ENCODE data around the gene RAB5IF. TPM values are rescaled to one million over a fixed set of nuclear protein-coding genes. Genes with fewer than 3 reads are reported as not detected.
A peak's percentile ranks its signal among the peaks of the same experiment; 100 is the strongest.

RAB5IF gene
- total RNA-seq, 4 donors from 2014 or later, result 56.9 to 105 (median 85.1) TPM

GRCh38 chr20:36569847-36570429 is 35.6 kb upstream of the RAB5IF start:
- WGBS, 2 donors, result 84 to 94% methylated on average over 7 of the region's 7 CpGs
- no peaks in the 10 kb centered on the region for H3K27me3 ChIP-seq
- intact Hi-C loops (cut with DNase I), result no loop called here

DNA sequence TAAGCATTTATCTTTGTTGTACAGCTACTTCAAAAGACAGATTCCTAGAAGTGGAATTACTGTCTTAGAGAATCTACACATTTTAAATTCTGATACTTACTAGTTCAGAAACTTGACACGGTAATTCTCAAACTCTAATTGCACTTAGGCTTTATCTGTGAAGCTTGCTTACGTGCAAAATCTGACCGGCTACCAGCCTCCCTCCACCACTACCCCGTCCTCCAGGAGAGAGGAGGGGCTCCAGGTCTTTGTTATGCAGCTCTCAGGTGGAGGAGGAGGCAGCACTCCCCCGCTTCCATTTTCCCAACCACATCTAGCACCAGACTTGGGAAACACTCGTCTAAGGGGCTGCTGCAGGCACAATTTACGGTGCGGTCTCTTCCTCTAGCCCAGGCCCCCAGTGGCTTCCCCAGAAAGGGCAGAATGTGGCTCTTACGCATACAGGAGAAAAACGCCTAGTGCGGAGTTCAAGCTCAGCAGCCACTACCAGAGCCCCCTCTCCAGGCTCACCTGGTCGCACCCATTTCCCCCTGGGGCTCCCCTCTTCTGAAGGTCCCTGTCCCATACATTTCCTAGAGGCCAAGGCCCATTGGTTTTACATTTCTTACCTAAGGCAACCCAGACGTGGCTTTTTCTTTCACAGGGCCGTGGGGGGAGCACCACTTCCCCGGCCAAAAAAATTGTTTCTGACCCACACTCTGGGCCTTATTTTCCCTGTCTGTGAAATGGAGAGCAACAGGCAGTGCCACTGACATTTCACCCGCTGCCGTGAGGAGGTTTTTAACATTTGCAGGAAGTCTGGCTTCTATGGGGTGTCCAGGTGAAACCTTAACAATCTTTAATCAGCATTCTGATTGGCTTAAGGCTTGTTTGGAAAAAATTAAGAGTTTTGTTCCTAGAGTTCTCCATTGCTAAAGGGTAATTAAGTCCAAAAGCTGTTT is 33.7 kb upstream of the RAB5IF start:
- H3K27ac ChIP-seq, result peak overlapping the region; percentile 73 to 98 (median 95)
- intact Hi-C loops (cut with DNase I), result no loop called here

More at GRCh38 chr20:36569847-36570429, 35.6 kb upstream of the RAB5IF start:
- H3K36me3 ChIP-seq, result no peaks in the 10 kb centered on the region
- no peak overlapping the region for H3K27ac ChIP-seq
- TF ChIP-seq CTCF (IDR thresholded peaks at IDR 0.05) (no peak), POLR2A (IDR thresholded peaks at IDR 0.05) (no peak)
- no peak for DNase-seq
- H3K4me1 ChIP-seq, result peaks cover 14 to 16% of the 10 kb centered on the region in 2 donors
- H3K9me3 ChIP-seq, result no peaks in the 10 kb centered on the region
- no peak overlapping the region for H3K4me3 ChIP-seq (replicated peaks in 1 of 3)

DNA sequence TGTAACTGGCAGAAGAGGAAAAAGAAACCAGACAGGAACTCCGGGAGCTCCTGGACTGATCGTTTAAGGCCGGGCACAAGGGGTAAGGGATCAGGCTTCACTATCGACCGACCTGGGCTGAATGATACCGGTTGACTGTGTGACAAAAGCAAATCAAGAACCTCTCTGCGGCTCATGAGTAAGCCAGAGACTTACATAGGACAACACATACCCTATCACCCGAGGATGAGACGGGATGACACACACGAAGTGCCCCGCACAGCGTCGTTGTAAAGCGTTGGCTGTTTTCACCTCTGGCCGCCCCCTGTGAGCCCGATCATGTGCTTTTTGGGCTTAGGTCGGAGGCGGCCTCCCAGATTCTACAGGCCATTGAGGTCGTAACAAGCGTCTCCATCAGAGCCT is 32.9 kb upstream of the RAB5IF start:
- H3K27ac ChIP-seq, result peak overlapping the region; percentile 73 to 98 (median 95)
- H3K27me3 ChIP-seq, result no peaks in the 10 kb centered on the region
- no peaks in the 10 kb centered on the region for H3K9me3 ChIP-seq
- no peaks in the 10 kb centered on the region for H3K36me3 ChIP-seq
- TF ChIP-seq CTCF (IDR thresholded peaks at IDR 0.05), result no peak
- no peak for TF ChIP-seq POLR2A (IDR thresholded peaks at IDR 0.05)
- H3K4me1 ChIP-seq, result peaks cover 31 to 34% of the 10 kb centered on the region in 2 donors
- peak; percentile 24 to 33 for DNase-seq
- WGBS, 2 donors, result 26 to 27% methylated on average over 15 to 20 of the region's 20 CpGs
- intact Hi-C loops (cut with DNase I), result no loop called here
- H3K4me3 ChIP-seq (replicated peaks in 1 of 3), result peak overlapping the region in 1 of 3 donors; percentile 68

More for the DNA sequence above, 33.7 kb upstream of the RAB5IF start:
- Histone ChIP-seq H3K4me3 (replicated peaks in 1 of 3) (no peak overlapping the region), H3K4me1 (peaks cover 31 to 34% of the 10 kb centered on the region in 2 donors), H3K36me3 (no peaks in the 10 kb centered on the region), H3K27me3 (no peaks in the 10 kb centered on the region), H3K9me3 (no peaks in the 10 kb centered on the region)
- no peak for DNase-seq
- 63 to 71% methylated on average over 15 to 17 of the region's 17 CpGs for WGBS, 2 donors
- no peak for TF ChIP-seq POLR2A (IDR thresholded peaks at IDR 0.05)
- no peak for TF ChIP-seq CTCF (IDR thresholded peaks at IDR 0.05)

DNA sequence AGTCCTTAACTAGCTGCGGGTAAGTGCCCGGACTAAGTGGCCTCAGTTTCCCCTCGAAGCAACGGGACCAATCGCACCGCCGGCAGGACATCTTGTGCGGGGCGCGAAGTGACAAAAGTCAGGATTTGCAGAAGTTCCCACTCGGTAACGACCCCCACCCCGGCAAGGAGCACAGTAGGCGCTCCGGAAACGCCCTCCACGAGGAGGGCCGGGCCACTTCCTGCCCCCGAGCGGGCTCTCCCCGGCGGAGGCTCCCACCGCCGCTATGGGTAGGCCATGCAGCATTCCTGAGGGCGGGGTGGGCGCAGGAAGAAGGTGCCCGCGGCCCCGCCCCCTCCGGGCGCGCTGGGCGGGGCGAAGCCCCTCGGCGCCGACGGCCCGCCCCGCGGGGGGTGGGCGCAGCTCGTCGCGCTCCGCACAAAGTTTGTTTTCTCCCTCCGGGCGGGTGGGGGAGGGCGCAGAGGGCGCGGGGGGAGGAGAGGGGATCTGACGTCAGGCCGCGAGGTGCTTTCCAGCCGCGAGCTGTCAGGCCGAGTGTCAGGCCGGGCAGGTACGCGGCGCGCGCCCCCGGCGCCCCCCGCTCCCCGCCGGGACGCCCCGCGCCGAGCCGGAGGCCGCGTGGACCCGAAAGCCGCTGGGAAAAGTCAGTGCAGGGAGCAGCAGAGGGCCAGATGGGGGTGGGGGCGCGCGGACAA is 32.3 kb upstream of the RAB5IF start, which contains the start of gene TGIF2:
Gene TGIF2, plus strand, starts transcription at position 495 of the 695 bp plus-strand sequence. CDS start 5,178 bp downstream, outside the sequence.
- Histone ChIP-seq H3K36me3 (no peaks in the 10 kb centered on the region), H3K9me3 (no peaks in the 10 kb centered on the region), H3K27ac (peak within 1 kb of the TSS; percentile 73 to 98 (median 95)), H3K4me1 (peaks cover 31 to 34% of the 10 kb centered on the region in 2 donors), H3K27me3 (no peaks in the 10 kb centered on the region), H3K4me3 (replicated peaks in 1 of 3) (peak within 1 kb of the TSS; percentile 68 to 83 (median 71))
- WGBS, 2 donors, result 0 to 10% methylated on average over 12 of the region's 80 CpGs
- DNase-seq, result peak; percentile 92
- TF ChIP-seq POLR2A (IDR thresholded peaks at IDR 0.05) (peak; percentile 72 to 89), CTCF (IDR thresholded peaks at IDR 0.05) (no peak)
- intact Hi-C loops (cut with DNase I), result no loop called here

Measured in thyroid gland (tissue), 4 donors.